ENCODE measurements around the gene SLC22A3. TPM values are rescaled to one million over a fixed set of nuclear protein-coding genes. Genes with fewer than 3 reads are reported as not detected.
"Not testable (repeated sequence)": the region's sequence is repeated elsewhere in the genome, so short reads cannot be mapped to it uniquely, and the experiment has no call there.

Gene SLC22A3
- total and polyA plus RNA-seq, 5 donors from 2014 or later = 0.41 to 1.9 (median 1.0) TPM

- H3K27ac Mint-ChIP-seq = no peak overlapping the region
- Histone ChIP-seq H3K4me3 (ENCODE audit: low read depth, low read length) (no peak overlapping the region), H3K27me3 (ENCODE audit: control insufficient read depth, insufficient read depth, low read length) (peaks cover 4% of the 10 kb centered on the region), H3K27ac (ENCODE audit: insufficient read depth, low read length, poor library complexity, severe bottlenecking) (no peak overlapping the region), H3K36me3 (ENCODE audit: control insufficient read depth, insufficient read depth, low read length) (no peaks in the 10 kb centered on the region), H3K4me1 (ENCODE audit: control insufficient read depth, insufficient read depth, low read length, poor library complexity, severe bottlenecking) (no peaks in the 10 kb centered on the region), H3K9me3 (ENCODE audit: control insufficient read depth in 2 of 2, low read length in 2 of 2) (no peaks in the 10 kb centered on the region)
- H3K4me3 Mint-ChIP-seq = no peak overlapping the region
- ATAC-seq (ENCODE audit: low read depth in 2 of 2) = no peak
- H3K9me3 Mint-ChIP-seq = peaks cover 0 to 6% (median 0%) of the 10 kb centered on the region in 7 donors
- peaks cover 39% of the 10 kb centered on the region for H3K27me3 Mint-ChIP-seq
- H3K4me1 Mint-ChIP-seq = no peaks in the 10 kb centered on the region
- DNase-seq = no peak
- H3K36me3 Mint-ChIP-seq = no peaks in the 10 kb centered on the region
Observed at GRCh38 chr6:160391419-160392116, 43.4 kb downstream of the SLC22A3 start.

- H3K36me3 Mint-ChIP-seq; H3K36me3 ChIP-seq (ENCODE audit: control insufficient read depth, insufficient read depth, low read length); H3K4me3 Mint-ChIP-seq; H3K4me3 ChIP-seq (ENCODE audit: low read depth, low read length); ATAC-seq (ENCODE audit: low read depth in 2 of 2); H3K4me1 Mint-ChIP-seq; DNase-seq; H3K4me1 ChIP-seq (ENCODE audit: control insufficient read depth, insufficient read depth, low read length, poor library complexity, severe bottlenecking); H3K27me3 ChIP-seq (ENCODE audit: control insufficient read depth, insufficient read depth, low read length); H3K9me3 Mint-ChIP-seq; H3K27ac ChIP-seq (ENCODE audit: insufficient read depth, low read length, poor library complexity, severe bottlenecking); H3K9me3 ChIP-seq (ENCODE audit: control insufficient read depth in 2 of 2, low read length in 2 of 2); H3K27ac Mint-ChIP-seq: not testable (repeated sequence)
- H3K27me3 Mint-ChIP-seq = peaks cover 30% of the 10 kb centered on the region
Observed at GRCh38 chr6:160393442-160393841, 45.3 kb downstream of the SLC22A3 start.

- ATAC-seq (ENCODE audit: low read depth in 2 of 2) = no peak
- Histone ChIP-seq H3K9me3 (ENCODE audit: control insufficient read depth in 2 of 2, low read length in 2 of 2) (no peaks in the 10 kb centered on the region), H3K27me3 (ENCODE audit: control insufficient read depth, insufficient read depth, low read length) (peaks cover 4% of the 10 kb centered on the region), H3K27ac (ENCODE audit: insufficient read depth, low read length, poor library complexity, severe bottlenecking) (no peak overlapping the region), H3K4me3 (ENCODE audit: low read depth, low read length) (no peak overlapping the region), H3K36me3 (ENCODE audit: control insufficient read depth, insufficient read depth, low read length) (no peaks in the 10 kb centered on the region), H3K4me1 (ENCODE audit: control insufficient read depth, insufficient read depth, low read length, poor library complexity, severe bottlenecking) (peaks cover 2% of the 10 kb centered on the region)
- Mint-ChIP-seq H3K9me3 (peaks cover 0 to 6% (median 0%) of the 10 kb centered on the region in 7 donors), H3K4me1 (peaks cover under 1 to 8% (median 5%) of the 10 kb centered on the region in 4 donors), H3K27me3 (peaks cover 25% of the 10 kb centered on the region), H3K4me3 (no peak overlapping the region), H3K36me3 (no peaks in the 10 kb centered on the region), H3K27ac (no peak overlapping the region)
- no peak for DNase-seq
Observed at GRCh38 chr6:160393891-160394653, 45.9 kb downstream of the SLC22A3 start.

- H3K4me1 ChIP-seq (ENCODE audit: control insufficient read depth, insufficient read depth, low read length, poor library complexity, severe bottlenecking) = peaks cover 8% of the 10 kb centered on the region
- DNase-seq = no peak
- H3K4me3 ChIP-seq (ENCODE audit: low read depth, low read length) = no peak overlapping the region
- Mint-ChIP-seq H3K27ac (no peak overlapping the region), H3K4me3 (no peak overlapping the region), H3K4me1 (peaks cover 5 to 12% (median 8%) of the 10 kb centered on the region in 4 donors), H3K36me3 (no peaks in the 10 kb centered on the region), H3K27me3 (peaks cover 20% of the 10 kb centered on the region), H3K9me3 (peaks cover 0 to 6% (median 0%) of the 10 kb centered on the region in 7 donors)
- peaks cover 4% of the 10 kb centered on the region for H3K27me3 ChIP-seq (ENCODE audit: control insufficient read depth, insufficient read depth, low read length)
- no peaks in the 10 kb centered on the region for H3K9me3 ChIP-seq (ENCODE audit: control insufficient read depth in 2 of 2, low read length in 2 of 2)
- ATAC-seq (ENCODE audit: low read depth in 2 of 2) = no peak
- H3K36me3 ChIP-seq (ENCODE audit: control insufficient read depth, insufficient read depth, low read length) = no peaks in the 10 kb centered on the region
- H3K27ac ChIP-seq (ENCODE audit: insufficient read depth, low read length, poor library complexity, severe bottlenecking) = no peak overlapping the region
Observed at GRCh38 chr6:160394654-160395035, 46.5 kb downstream of the SLC22A3 start.

- DNase-seq (no peak), ATAC-seq (ENCODE audit: low read depth in 2 of 2) (no peak)
- no peaks in the 10 kb centered on the region for H3K9me3 ChIP-seq (ENCODE audit: control insufficient read depth in 2 of 2, low read length in 2 of 2)
- Mint-ChIP-seq H3K4me3 (no peak overlapping the region), H3K27ac (no peak overlapping the region), H3K9me3 (peaks cover 0 to 6% (median 0%) of the 10 kb centered on the region in 7 donors), H3K4me1 (peaks cover 5 to 15% (median 10%) of the 10 kb centered on the region in 4 donors), H3K27me3 (peaks cover 20% of the 10 kb centered on the region), H3K36me3 (no peaks in the 10 kb centered on the region)
- H3K27ac ChIP-seq (ENCODE audit: insufficient read depth, low read length, poor library complexity, severe bottlenecking) = no peak overlapping the region
- peaks cover 4% of the 10 kb centered on the region for H3K27me3 ChIP-seq (ENCODE audit: control insufficient read depth, insufficient read depth, low read length)
- H3K4me1 ChIP-seq (ENCODE audit: control insufficient read depth, insufficient read depth, low read length, poor library complexity, severe bottlenecking) = peaks cover 12% of the 10 kb centered on the region
- H3K36me3 ChIP-seq (ENCODE audit: control insufficient read depth, insufficient read depth, low read length) = no peaks in the 10 kb centered on the region
- H3K4me3 ChIP-seq (ENCODE audit: low read depth, low read length) = no peak overlapping the region
Observed at GRCh38 chr6:160395187-160395586, 47.0 kb downstream of the SLC22A3 start.

- no peak for ATAC-seq (ENCODE audit: low read depth in 2 of 2)
- Mint-ChIP-seq H3K27me3 (peaks cover 20% of the 10 kb centered on the region), H3K36me3 (no peaks in the 10 kb centered on the region), H3K4me3 (no peak overlapping the region), H3K4me1 (peaks cover 8 to 20% (median 14%) of the 10 kb centered on the region in 4 donors), H3K9me3 (peaks cover 0 to 6% (median 1%) of the 10 kb centered on the region in 7 donors), H3K27ac (no peak overlapping the region)
- Histone ChIP-seq H3K27ac (ENCODE audit: insufficient read depth, low read length, poor library complexity, severe bottlenecking) (no peak overlapping the region), H3K4me1 (ENCODE audit: control insufficient read depth, insufficient read depth, low read length, poor library complexity, severe bottlenecking) (peaks cover 12% of the 10 kb centered on the region), H3K9me3 (ENCODE audit: control insufficient read depth in 2 of 2, low read length in 2 of 2) (no peaks in the 10 kb centered on the region), H3K36me3 (ENCODE audit: control insufficient read depth, insufficient read depth, low read length) (no peaks in the 10 kb centered on the region), H3K4me3 (ENCODE audit: low read depth, low read length) (no peak overlapping the region), H3K27me3 (ENCODE audit: control insufficient read depth, insufficient read depth, low read length) (peaks cover 4% of the 10 kb centered on the region)
- no peak for DNase-seq
Observed at GRCh38 chr6:160396292-160396691, 48.1 kb downstream of the SLC22A3 start.

GRCh38 chr6:160398674-160399271, 50.6 kb downstream of the SLC22A3 start:
- peak in 2 of 3 donors; percentile 21 to 69 for DNase-seq
- peak overlapping the region; percentile 61 for H3K4me3 ChIP-seq (ENCODE audit: low read depth, low read length)
- peak overlapping the region in 2 of 3 donors; percentile 66 to 67 for H3K27ac Mint-ChIP-seq

More at GRCh38 chr6:160398674-160399271, 50.6 kb downstream of the SLC22A3 start:
- Mint-ChIP-seq H3K36me3 (no peaks in the 10 kb centered on the region), H3K4me1 (peaks cover 8 to 20% (median 16%) of the 10 kb centered on the region in 4 donors), H3K27me3 (peaks cover 24% of the 10 kb centered on the region), H3K9me3 (peaks cover 0 to 6% (median under 1%) of the 10 kb centered on the region in 7 donors), H3K4me3 (peak overlapping the region; percentile 4 to 66 (median 56))
- Histone ChIP-seq H3K9me3 (ENCODE audit: control insufficient read depth in 2 of 2, low read length in 2 of 2) (no peaks in the 10 kb centered on the region), H3K27ac (ENCODE audit: insufficient read depth, low read length, poor library complexity, severe bottlenecking) (no peak overlapping the region), H3K36me3 (ENCODE audit: control insufficient read depth, insufficient read depth, low read length) (no peaks in the 10 kb centered on the region), H3K4me1 (ENCODE audit: control insufficient read depth, insufficient read depth, low read length, poor library complexity, severe bottlenecking) (peaks cover 12% of the 10 kb centered on the region), H3K27me3 (ENCODE audit: control insufficient read depth, insufficient read depth, low read length) (peaks cover 4% of the 10 kb centered on the region)
- ATAC-seq (ENCODE audit: low read depth in 2 of 2) = peak in 1 of 2 donors; percentile 45
